22Rv1 (cell line): ENCODE data around the gene PNMA1.

Source experiments
- ZFX ChIP-seq: fragments of 450-650 bp; IDR thresholded peaks from 2 replicates; pipeline ENCODE4 v1.6.1; 2017; ENCODE audit warnings: antibody characterized with exemption, borderline replicate concordance
- TF ChIP-seq, protein P1 (sequence below): fragments of 450-650 bp; IDR thresholded peaks from 2 replicates; pipeline ENCODE4 v1.5.1; 2017; ENCODE audit warnings: mild to moderate bottlenecking

DNA sequence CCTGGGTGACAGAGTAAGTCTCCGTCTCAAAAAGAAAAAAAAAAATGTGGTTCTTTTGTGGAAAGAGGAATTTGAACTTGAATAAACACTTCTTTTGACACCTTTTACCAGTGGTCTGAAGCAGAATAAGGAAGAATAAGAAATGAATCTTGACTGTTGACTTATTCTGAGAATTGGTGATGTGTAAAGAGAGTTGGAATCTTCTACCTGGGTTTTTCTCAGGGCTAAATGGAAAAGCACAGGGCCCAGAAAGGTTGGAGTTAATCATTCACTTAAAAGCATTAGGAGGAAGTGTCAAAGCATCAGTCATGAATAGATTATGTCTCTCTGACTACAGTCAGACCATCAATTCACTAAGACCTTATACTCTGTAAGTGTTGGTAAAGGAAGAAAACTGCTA is 13.9 kb downstream of the PNMA1 start:
- TF ChIP-seq, protein P1, sequence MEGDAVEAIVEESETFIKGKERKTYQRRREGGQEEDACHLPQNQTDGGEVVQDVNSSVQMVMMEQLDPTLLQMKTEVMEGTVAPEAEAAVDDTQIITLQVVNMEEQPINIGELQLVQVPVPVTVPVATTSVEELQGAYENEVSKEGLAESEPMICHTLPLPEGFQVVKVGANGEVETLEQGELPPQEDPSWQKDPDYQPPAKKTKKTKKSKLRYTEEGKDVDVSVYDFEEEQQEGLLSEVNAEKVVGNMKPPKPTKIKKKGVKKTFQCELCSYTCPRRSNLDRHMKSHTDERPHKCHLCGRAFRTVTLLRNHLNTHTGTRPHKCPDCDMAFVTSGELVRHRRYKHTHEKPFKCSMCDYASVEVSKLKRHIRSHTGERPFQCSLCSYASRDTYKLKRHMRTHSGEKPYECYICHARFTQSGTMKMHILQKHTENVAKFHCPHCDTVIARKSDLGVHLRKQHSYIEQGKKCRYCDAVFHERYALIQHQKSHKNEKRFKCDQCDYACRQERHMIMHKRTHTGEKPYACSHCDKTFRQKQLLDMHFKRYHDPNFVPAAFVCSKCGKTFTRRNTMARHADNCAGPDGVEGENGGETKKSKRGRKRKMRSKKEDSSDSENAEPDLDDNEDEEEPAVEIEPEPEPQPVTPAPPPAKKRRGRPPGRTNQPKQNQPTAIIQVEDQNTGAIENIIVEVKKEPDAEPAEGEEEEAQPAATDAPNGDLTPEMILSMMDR = no peak
- no peak for TF ChIP-seq ZFX
